ENCODE results near the gene DIMT1. TPM values are rescaled to one million over a fixed set of nuclear protein-coding genes. Genes with fewer than 3 reads are reported as not detected.

DIMT1 gene
- total and polyA plus RNA-seq, 2 experiments from 2014 or later = 53.0 to 56.5 TPM

DNA sequence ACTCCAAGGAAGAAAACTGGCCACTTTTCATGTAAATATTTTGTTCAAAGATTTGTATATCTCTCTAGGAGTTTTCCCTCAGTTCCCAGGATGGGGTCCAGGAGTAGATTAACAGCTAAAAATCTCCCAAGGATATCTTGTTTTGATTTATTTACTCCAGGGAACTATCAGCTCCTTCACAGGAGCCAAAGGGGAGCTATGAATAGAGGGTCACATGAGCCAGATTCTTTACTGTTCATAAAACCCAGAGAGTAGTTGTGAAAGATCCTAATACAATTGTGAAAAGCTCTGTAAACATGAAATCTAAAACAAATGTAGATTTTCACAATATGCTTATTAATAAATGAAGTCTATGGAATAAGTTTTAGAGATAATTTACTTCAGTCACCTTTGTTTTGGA, 16.9 kb downstream of the DIMT1 start (continued):
- TF ChIP-seq, protein P1, sequence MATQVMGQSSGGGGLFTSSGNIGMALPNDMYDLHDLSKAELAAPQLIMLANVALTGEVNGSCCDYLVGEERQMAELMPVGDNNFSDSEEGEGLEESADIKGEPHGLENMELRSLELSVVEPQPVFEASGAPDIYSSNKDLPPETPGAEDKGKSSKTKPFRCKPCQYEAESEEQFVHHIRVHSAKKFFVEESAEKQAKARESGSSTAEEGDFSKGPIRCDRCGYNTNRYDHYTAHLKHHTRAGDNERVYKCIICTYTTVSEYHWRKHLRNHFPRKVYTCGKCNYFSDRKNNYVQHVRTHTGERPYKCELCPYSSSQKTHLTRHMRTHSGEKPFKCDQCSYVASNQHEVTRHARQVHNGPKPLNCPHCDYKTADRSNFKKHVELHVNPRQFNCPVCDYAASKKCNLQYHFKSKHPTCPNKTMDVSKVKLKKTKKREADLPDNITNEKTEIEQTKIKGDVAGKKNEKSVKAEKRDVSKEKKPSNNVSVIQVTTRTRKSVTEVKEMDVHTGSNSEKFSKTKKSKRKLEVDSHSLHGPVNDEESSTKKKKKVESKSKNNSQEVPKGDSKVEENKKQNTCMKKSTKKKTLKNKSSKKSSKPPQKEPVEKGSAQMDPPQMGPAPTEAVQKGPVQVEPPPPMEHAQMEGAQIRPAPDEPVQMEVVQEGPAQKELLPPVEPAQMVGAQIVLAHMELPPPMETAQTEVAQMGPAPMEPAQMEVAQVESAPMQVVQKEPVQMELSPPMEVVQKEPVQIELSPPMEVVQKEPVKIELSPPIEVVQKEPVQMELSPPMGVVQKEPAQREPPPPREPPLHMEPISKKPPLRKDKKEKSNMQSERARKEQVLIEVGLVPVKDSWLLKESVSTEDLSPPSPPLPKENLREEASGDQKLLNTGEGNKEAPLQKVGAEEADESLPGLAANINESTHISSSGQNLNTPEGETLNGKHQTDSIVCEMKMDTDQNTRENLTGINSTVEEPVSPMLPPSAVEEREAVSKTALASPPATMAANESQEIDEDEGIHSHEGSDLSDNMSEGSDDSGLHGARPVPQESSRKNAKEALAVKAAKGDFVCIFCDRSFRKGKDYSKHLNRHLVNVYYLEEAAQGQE (IDR thresholded peaks at IDR 0.05; ENCODE audit: unreplicated experiment) = no peak
- no peak for TF ChIP-seq NANOG (IDR thresholded peaks at IDR 0.05; ENCODE audit: borderline replicate concordance)
- TF ChIP-seq, protein P2, sequence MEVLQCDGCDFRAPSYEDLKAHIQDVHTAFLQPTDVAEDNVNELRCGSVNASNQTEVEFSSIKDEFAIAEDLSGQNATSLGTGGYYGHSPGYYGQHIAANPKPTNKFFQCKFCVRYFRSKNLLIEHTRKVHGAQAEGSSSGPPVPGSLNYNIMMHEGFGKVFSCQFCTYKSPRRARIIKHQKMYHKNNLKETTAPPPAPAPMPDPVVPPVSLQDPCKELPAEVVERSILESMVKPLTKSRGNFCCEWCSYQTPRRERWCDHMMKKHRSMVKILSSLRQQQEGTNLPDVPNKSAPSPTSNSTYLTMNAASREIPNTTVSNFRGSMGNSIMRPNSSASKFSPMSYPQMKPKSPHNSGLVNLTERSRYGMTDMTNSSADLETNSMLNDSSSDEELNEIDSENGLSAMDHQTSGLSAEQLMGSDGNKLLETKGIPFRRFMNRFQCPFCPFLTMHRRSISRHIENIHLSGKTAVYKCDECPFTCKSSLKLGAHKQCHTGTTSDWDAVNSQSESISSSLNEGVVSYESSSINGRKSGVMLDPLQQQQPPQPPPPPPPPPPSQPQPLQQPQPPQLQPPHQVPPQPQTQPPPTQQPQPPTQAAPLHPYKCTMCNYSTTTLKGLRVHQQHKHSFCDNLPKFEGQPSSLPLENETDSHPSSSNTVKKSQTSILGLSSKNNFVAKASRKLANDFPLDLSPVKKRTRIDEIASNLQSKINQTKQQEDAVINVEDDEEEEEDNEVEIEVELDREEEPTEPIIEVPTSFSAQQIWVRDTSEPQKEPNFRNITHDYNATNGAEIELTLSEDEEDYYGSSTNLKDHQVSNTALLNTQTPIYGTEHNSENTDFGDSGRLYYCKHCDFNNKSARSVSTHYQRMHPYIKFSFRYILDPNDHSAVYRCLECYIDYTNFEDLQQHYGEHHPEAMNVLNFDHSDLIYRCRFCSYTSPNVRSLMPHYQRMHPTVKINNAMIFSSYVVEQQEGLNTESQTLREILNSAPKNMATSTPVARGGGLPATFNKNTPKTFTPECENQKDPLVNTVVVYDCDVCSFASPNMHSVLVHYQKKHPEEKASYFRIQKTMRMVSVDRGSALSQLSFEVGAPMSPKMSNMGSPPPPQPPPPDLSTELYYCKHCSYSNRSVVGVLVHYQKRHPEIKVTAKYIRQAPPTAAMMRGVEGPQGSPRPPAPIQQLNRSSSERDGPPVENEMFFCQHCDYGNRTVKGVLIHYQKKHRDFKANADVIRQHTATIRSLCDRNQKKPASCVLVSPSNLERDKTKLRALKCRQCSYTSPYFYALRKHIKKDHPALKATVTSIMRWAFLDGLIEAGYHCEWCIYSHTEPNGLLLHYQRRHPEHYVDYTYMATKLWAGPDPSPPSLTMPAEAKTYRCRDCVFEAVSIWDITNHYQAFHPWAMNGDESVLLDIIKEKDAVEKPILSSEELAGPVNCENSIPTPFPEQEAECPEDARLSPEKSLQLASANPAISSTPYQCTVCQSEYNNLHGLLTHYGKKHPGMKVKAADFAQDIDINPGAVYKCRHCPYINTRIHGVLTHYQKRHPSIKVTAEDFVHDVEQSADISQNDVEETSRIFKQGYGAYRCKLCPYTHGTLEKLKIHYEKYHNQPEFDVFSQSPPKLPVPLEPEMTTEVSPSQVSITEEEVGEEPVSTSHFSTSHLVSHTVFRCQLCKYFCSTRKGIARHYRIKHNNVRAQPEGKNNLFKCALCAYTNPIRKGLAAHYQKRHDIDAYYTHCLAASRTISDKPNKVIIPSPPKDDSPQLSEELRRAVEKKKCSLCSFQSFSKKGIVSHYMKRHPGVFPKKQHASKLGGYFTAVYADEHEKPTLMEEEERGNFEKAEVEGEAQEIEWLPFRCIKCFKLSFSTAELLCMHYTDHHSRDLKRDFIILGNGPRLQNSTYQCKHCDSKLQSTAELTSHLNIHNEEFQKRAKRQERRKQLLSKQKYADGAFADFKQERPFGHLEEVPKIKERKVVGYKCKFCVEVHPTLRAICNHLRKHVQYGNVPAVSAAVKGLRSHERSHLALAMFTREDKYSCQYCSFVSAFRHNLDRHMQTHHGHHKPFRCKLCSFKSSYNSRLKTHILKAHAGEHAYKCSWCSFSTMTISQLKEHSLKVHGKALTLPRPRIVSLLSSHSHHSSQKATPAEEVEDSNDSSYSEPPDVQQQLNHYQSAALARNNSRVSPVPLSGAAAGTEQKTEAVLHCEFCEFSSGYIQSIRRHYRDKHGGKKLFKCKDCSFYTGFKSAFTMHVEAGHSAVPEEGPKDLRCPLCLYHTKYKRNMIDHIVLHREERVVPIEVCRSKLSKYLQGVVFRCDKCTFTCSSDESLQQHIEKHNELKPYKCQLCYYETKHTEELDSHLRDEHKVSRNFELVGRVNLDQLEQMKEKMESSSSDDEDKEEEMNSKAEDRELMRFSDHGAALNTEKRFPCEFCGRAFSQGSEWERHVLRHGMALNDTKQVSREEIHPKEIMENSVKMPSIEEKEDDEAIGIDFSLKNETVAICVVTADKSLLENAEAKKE (CRISPR knock-in tag; IDR thresholded peaks at IDR 0.05) = no peak
- no peak for TF ChIP-seq STAT1 (IDR thresholded peaks at IDR 0.05; ENCODE audit: unreplicated experiment)

- no peak overlapping the region for H3K27ac Mint-ChIP-seq
- Histone ChIP-seq H3F3A (replicated peaks; ENCODE audit: low read depth) (no peaks in the 10 kb centered on the region; the same call in 1 of the 2 replicates), H3K9me2 (ENCODE audit: insufficient read depth) (no peaks in the 10 kb centered on the region), H3K36me3 (ENCODE audit: insufficient read depth) (peaks cover 43% of the 10 kb centered on the region), H3K4me2 (no peak overlapping the region), H3K27me3 (ENCODE audit: insufficient read depth) (no peaks in the 10 kb centered on the region), H3K4me3 (no peak overlapping the region), H3K4me1 (ENCODE audit: insufficient read depth) (no peaks in the 10 kb centered on the region), H3K79me2 (replicated peaks; ENCODE audit: insufficient read depth) (no peaks in the 10 kb centered on the region), H3K27ac (ENCODE audit: low read depth) (no peak overlapping the region), H4K20me1 (replicated peaks; ENCODE audit: insufficient read depth) (no peaks in the 10 kb centered on the region), H2AFZ (no peak overlapping the region)
- H3K9me3 Mint-ChIP-seq = no peaks in the 10 kb centered on the region
- no peaks in the 10 kb centered on the region for H3K27me3 Mint-ChIP-seq (ENCODE audit: insufficient read depth, low read depth, poor library complexity)
- DNase-seq (ENCODE audit: low spot score) (no peak), ATAC-seq (no peak)
- TF ChIP-seq NANOG (IDR thresholded peaks at IDR 0.05; ENCODE audit: borderline replicate concordance) = no peak
- TF ChIP-seq ZNF331 (CRISPR knock-in tag; IDR thresholded peaks at IDR 0.05; ENCODE audit: low read depth) = no peak
- TF ChIP-seq STAT1 (IDR thresholded peaks at IDR 0.05; ENCODE audit: unreplicated experiment) = no peak
- H3K4me3 Mint-ChIP-seq = no peak overlapping the region
- peaks cover 61% of the 10 kb centered on the region for H3K36me3 Mint-ChIP-seq (ENCODE audit: low read depth)
- no peaks in the 10 kb centered on the region for H3K4me1 Mint-ChIP-seq
Measured at GRCh38 chr5:62385816-62386400, 17.8 kb downstream of the DIMT1 start.
